PC-3 (cell line): Measurements from ENCODE around the gene MAK. TPM values are rescaled to one million over a fixed set of nuclear protein-coding genes. Genes with fewer than 3 reads are reported as not detected.
"Not testable (repeated sequence)": the region's sequence is repeated elsewhere in the genome, so short reads cannot be mapped to it uniquely, and the experiment has no call there.

Experiments
- ATAC-seq: fragments of 200-7000 bp; cut with Tn5 transposase; 2 replicates; pipeline ENCODE4 v1.9.1; 2020; ENCODE audit warnings: mild to moderate bottlenecking, moderate library complexity
- BruUV-seq: library from RNA; stranded (reverse); fragments of 400-500 nt; replicated peaks from 2 replicates; lab custom pipeline; 2021; lab: Mats Ljungman, UMichigan
- CTCF ChIA-PET: fragments of 300-600 bp; sonication (Branson Sonifier 250); formaldehyde crosslinking; loops from one replicate; lab custom pipeline; 2022; ENCODE audit warnings: antibody characterized with exemption; lab: Charles Lee
- POLR2A ChIA-PET: fragments of 300-600 bp; sonication (Branson Sonifier 250); formaldehyde crosslinking; loops from one replicate; lab custom pipeline; 2022; ENCODE audit warnings: antibody characterized with exemption; ENCODE audit not compliant: unreplicated experiment; lab: Charles Lee
- DNase-seq: peaks from one replicate; pipeline ENCODE4 v3.0.0-alpha.2; 2015
- H2AFZ ChIP-seq: fragments of 300-600 bp; sonication (generic); 2 replicates; pipeline ENCODE4 v1.6.0; 2016; ENCODE audit warnings: antibody characterized with exemption, low read length
- H3F3A ChIP-seq: fragments of 300-600 bp; sonication (generic); one replicate; pipeline ENCODE4 v1.6.0; 2017; ENCODE audit warnings: antibody characterized with exemption, low read length, control low read depth, mild to moderate bottlenecking; ENCODE audit not compliant: unreplicated experiment
- H3K27ac ChIP-seq: fragments of 300-600 bp; sonication (generic); 2 replicates; pipeline ENCODE4 v1.5.1; 2016; ENCODE audit warnings: mild to moderate bottlenecking, low read length
- H3K27me3 ChIP-seq: fragments of 300-600 bp; sonication (generic); 2 replicates; pipeline ENCODE4 v1.6.1; 2016; ENCODE audit warnings: low read length, mixed read lengths
- H3K36me3 ChIP-seq: fragments of 300-600 bp; sonication (generic); 2 replicates; pipeline ENCODE4 v1.6.1; 2016; ENCODE audit warnings: low read depth, mixed run types, low read length, mixed read lengths
- H3K4me1 ChIP-seq: fragments of 300-600 bp; sonication (generic); 2 replicates; pipeline ENCODE4 v1.5.1; 2016; ENCODE audit warnings: low read length; ENCODE audit not compliant: insufficient read depth
- H3K4me2 ChIP-seq: fragments of 300-600 bp; sonication (generic); 2 replicates; pipeline ENCODE4 v1.6.0; 2016; ENCODE audit warnings: low read length
- H3K4me3 ChIP-seq: fragments of 300-600 bp; sonication (generic); 2 replicates; pipeline ENCODE4 v1.5.1; 2016; ENCODE audit warnings: mild to moderate bottlenecking, low read length, mixed read lengths
- H3K79me2 ChIP-seq: fragments of 300-600 bp; sonication (generic); 2 replicates; pipeline ENCODE4 v1.6.1; 2017; ENCODE audit warnings: low read length, mixed read lengths
- H3K9ac ChIP-seq: fragments of 300-600 bp; sonication (generic); 2 replicates; pipeline ENCODE4 v1.6.0; 2016; ENCODE audit warnings: mild to moderate bottlenecking, low read length
- H3K9me2 ChIP-seq: fragments of 300-600 bp; sonication (generic); replicated peaks from 2 replicates; pipeline ENCODE4 v1.6.1; 2016; ENCODE audit warnings: mixed run types, low read length, mixed read lengths
- H3K9me3 ChIP-seq: fragments of 300-600 bp; sonication (generic); 2 replicates; pipeline ENCODE4 v1.6.1; 2016; ENCODE audit warnings: low read length, mixed read lengths
- H4K20me1 ChIP-seq: fragments of 300-600 bp; sonication (generic); 2 replicates; pipeline ENCODE4 v1.6.1; 2016; ENCODE audit warnings: low read length, mixed read lengths
- CTCF ChIP-seq: fragments of 300-600 bp; sonication (generic); conservative IDR thresholded peaks from 2 replicates; pipeline ENCODE4 v1.5.1; 2017; ENCODE audit warnings: antibody characterized with exemption, low read depth, mild to moderate bottlenecking, low read length
- EZH2 ChIP-seq: fragments of 300-600 bp; sonication (generic); IDR thresholded peaks from one replicate; pipeline ENCODE4 v1.6.1; 2017; ENCODE audit warnings: antibody characterized with exemption, mild to moderate bottlenecking, low read length; ENCODE audit not compliant: unreplicated experiment
- EZH2phosphoT487 ChIP-seq: fragments of 300-600 bp; sonication (generic); IDR thresholded peaks from 2 replicates; pipeline ENCODE4 v1.6.1; 2018; ENCODE audit warnings: mild to moderate bottlenecking, antibody characterized with exemption, low read length, borderline replicate concordance
- intact Hi-C: fragments of 100-400 bp; cut with micrococcal nuclease; formaldehyde crosslinking; loops from 2 replicates; pipeline ENCODE4 v1.9.0; 2023
- total RNA-seq: library from RNA; depleted of rRNA; stranded (reverse); fragments of >200 nt; gene quantifications from 2 replicates; pipeline ENCODE4 v1.2.3, GENCODE V29; 2014

The MAK gene
- total RNA-seq, 1 experiment from 2014 or later = 0.11 TPM

- 0 out of 2 replicates have a peak, but pooled peaks cover 9% of the 10 kb centered on the region for H3K9me3 ChIP-seq
- CTCF ChIA-PET = no interaction called here
- H3K36me3 ChIP-seq = no peaks in the 10 kb centered on the region
- POLR2A ChIA-PET = no interaction called here
- H2AFZ ChIP-seq = no peak overlapping the region
- intact Hi-C loops = no loop called here
- H3K4me1 ChIP-seq = no peaks in the 10 kb centered on the region
- ATAC-seq (no peak), DNase-seq (no peak)
- H3K79me2 ChIP-seq = no peaks in the 10 kb centered on the region
- no peaks in the 10 kb centered on the region for H3F3A ChIP-seq
- H3K4me2 ChIP-seq = no peak overlapping the region
- no peak for TF ChIP-seq EZH2
- TF ChIP-seq EZH2phosphoT487 = no peak
- TF ChIP-seq CTCF = no peak
- H3K4me3 ChIP-seq = no peak overlapping the region
- H3K27ac ChIP-seq = no peak overlapping the region
- no peaks in the 10 kb centered on the region for H4K20me1 ChIP-seq
- no peak overlapping the region for H3K9ac ChIP-seq
- no TSS peak for BruUV-seq
- no peaks in the 10 kb centered on the region for H3K27me3 ChIP-seq
- no peaks in the 10 kb centered on the region for H3K9me2 ChIP-seq
Observed at GRCh38 chr6:10854922-10855632, 16.7 kb upstream of the MAK start.

- intact Hi-C loops, POLR2A ChIA-PET, H2AFZ ChIP-seq, H3K36me3 ChIP-seq, H3K9me2 ChIP-seq, H3K4me2 ChIP-seq, BruUV-seq, H3K9ac ChIP-seq, H3K9me3 ChIP-seq, H3K4me1 ChIP-seq, H3K79me2 ChIP-seq, H4K20me1 ChIP-seq, H3K27ac ChIP-seq, DNase-seq, ATAC-seq, H3F3A ChIP-seq, CTCF ChIA-PET, H3K27me3 ChIP-seq, H3K4me3 ChIP-seq: not testable (repeated sequence)
Observed at GRCh38 chr6:10853849-10854300, 15.5 kb upstream of the MAK start.

GRCh38 chr6:10852361-10852960, 14.1 kb upstream of the MAK start:
- H3K27me3 ChIP-seq = no peaks in the 10 kb centered on the region
- H2AFZ ChIP-seq = no peak overlapping the region
- H3K9me2 ChIP-seq = no peaks in the 10 kb centered on the region
- no peak for TF ChIP-seq EZH2
- TF ChIP-seq EZH2phosphoT487 = no peak
- no peak for TF ChIP-seq CTCF
- ChIA-PET POLR2A (no interaction called here), CTCF (no interaction called here)
- BruUV-seq = no TSS peak
- H3K4me2 ChIP-seq = no peak overlapping the region
- no peaks in the 10 kb centered on the region for H3K4me1 ChIP-seq
- no peaks in the 10 kb centered on the region for H3K79me2 ChIP-seq
- H3K36me3 ChIP-seq = no peaks in the 10 kb centered on the region
- H3K27ac ChIP-seq = no peak overlapping the region
- no peaks in the 10 kb centered on the region for H4K20me1 ChIP-seq
- H3F3A ChIP-seq = no peaks in the 10 kb centered on the region
- intact Hi-C loops = no loop called here
- DNase-seq = no peak
- H3K4me3 ChIP-seq = no peak overlapping the region
- ATAC-seq = no peak
- H3K9me3 ChIP-seq = 0 out of 2 replicates have a peak, but pooled peaks cover 9% of the 10 kb centered on the region
- H3K9ac ChIP-seq = no peak overlapping the region
